HG03460 (cell line): Measurements from ENCODE around the gene KCNK2.
"Not testable (repeated sequence)": the region's sequence is repeated elsewhere in the genome, so short reads cannot be mapped to it uniquely, and the experiment has no call there.

Source experiments
- ATAC-seq: cut with Tn5 transposase; IDR thresholded peaks from one replicate; pipeline ENCODE4 v1.9.1; 2021; ENCODE audit not compliant: unreplicated experiment

Gene KCNK2

DNA sequence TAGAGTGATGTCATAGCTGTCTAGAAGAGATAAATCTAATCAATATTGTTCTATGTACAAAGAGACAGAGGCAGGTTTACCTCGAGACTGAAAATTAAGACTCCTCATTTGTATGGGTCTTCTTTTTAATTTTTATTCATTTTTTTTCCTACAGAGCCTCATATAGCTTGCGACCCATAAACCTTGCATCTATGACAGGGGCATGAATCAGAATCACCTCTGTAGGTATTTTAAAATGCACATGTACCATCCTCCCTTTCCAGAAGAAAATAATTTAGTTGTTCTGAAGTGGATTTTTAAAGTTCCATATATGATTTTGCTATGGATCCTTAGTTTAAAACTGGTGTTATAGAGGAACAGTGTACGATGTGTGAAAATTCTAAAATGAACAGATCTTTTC is 64.5 kb downstream of the KCNK2 start:
- ATAC-seq: no peak

DNA sequence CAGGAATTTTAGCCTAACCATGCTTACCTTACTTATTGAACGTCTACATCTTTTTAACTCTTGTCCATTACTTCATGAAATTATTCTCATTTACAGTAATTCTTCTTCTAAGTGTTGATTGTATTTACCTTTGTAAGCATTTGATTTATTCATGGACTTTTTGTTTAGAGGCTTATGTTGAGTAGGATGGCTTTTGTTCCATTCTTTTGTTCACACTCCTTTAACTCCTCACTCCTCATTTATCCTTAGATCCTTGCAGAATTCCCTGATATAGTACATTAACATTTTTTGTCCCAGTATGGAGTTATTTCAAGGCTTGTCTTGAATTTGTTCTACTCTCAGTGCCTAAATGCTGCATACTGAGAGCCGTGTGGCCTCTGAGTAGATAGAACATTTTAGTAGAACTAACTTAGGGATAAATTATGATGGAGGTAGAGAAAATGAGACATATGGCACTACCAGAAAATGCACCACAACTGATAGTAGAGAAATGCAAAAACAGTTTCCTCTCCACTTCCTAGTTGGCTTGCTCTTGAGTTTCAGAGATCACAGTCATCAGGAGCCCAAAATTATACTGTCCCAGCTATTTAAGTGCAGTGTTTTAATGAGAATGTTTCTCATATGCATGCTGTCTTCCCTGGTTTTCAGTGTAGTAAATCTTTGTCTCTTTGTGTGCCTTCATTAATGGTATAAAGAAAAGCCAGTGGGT is 69.5 kb downstream of the KCNK2 start:
- no peak for ATAC-seq

DNA sequence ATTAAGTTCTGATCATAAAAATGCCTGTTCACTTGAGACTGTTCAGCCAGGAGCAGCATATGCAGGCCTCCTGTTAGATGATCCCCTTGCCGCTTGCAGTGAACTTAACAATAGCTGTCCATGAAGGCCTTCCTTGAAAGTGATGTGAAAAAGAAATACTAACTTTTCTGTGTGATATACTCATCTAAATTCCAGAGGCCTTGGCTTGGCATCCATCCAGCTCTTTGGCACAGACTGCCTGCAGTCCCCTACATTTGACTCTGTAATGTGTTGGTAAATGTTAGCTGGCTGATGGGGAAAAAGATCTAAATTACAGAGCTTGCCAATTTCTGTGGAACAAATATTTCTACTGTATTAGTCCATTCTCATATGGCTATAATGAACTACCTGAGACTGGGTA is 73.7 kb downstream of the KCNK2 start:
- no peak for ATAC-seq

DNA sequence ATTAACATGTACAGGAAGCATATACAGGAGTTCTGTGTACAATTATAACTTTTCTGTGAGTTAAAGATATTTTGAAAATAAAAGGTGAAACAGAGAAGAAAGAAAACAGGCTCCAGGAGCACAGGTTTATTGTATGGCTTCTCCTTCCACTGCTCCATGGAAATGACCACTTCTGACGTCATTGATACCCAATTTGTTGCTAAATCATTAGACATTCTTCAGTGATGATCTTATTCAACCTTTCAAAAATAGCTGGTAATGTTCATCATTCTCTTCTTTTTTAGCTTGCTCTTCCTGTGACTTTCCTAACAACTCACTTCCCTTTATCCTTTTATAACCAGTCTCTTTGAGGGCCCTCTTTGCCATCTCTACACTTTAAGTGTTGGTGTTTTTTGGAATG is 77.8 kb downstream of the KCNK2 start:
- no peak for ATAC-seq

DNA sequence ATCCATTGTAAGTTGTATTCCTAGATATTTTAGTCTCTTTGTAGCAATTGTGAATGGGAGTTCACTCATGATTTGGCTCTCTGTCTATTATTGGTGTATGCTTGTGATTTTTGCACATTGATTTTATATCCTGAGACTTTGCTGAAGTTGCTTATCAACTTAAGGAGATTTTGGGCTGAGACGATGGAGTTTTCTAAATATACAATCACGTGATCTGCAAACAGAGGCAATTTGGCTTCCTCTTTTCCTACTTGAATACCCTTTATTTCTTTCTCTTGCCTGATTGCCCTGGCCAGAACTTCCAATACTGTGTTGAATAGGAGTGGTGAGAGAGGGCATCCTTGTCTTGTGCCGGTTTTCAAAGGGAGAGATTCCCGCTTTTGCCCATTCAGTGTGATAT is 80.6 kb downstream of the KCNK2 start:
- ATAC-seq: not testable (repeated sequence)

DNA sequence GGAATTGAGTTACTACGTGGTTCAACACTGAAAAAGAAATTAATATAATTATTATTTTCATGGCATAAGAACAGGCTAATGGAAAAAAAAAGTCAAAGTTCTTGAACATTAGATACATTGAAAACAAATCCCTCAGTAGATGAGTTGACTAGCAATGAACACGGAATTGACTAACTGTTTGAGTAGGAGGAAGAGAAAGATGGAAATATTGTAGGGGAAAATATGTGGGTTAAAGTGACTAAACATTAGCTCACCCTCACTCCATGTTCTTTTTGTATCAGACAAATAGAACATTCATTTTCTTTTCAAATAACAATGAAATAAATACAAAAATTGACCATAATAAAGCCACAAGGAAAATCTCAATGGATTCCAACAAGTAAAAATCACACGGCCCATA is 84.3 kb downstream of the KCNK2 start:
- no peak for ATAC-seq

DNA sequence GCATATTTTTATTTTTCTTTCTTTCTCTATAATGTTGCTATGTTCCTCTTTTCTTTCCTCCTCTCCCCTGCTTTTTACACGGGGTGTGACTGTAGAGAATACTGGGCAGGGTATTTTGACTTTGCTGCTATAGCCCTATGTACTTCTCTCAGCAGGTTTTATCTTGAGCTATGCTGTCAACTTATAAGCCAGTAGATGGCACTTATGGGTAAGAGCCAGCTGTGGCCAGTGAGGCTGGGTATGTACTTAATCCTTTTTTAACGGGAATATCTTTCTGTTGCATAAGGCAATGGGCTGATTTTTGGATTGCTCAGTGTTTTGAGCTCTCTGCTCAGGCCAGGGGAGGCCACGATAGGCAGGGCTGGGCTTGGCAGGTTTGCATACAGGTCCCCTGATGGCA is 99.0 kb downstream of the KCNK2 start:
- ATAC-seq: no peak

DNA sequence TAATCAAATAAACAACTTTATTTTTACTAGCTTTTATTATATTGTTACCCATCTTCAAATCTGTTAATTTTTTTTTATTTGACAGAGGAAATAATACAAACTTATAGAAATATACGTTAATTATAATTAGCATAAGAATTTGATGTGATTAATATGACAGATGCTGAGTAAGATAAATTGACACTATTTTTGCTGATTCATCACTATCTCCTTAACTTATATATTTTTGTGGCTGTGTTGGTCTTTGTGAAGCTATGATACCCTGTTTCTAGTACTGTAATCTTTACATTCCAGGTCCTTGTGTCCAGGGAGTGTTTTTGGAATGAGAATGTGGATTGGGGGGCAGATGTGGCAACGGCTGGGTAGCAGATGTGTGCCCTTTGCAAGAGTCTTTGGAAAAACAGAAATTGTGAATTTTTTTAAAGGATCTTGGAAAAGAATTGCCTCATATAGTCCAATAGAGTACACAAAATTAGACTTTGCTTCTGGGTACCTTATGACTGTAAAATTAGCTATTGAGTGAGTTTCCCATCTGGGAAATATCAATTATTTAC is 102.6 kb downstream of the KCNK2 start:
- no peak for ATAC-seq

DNA sequence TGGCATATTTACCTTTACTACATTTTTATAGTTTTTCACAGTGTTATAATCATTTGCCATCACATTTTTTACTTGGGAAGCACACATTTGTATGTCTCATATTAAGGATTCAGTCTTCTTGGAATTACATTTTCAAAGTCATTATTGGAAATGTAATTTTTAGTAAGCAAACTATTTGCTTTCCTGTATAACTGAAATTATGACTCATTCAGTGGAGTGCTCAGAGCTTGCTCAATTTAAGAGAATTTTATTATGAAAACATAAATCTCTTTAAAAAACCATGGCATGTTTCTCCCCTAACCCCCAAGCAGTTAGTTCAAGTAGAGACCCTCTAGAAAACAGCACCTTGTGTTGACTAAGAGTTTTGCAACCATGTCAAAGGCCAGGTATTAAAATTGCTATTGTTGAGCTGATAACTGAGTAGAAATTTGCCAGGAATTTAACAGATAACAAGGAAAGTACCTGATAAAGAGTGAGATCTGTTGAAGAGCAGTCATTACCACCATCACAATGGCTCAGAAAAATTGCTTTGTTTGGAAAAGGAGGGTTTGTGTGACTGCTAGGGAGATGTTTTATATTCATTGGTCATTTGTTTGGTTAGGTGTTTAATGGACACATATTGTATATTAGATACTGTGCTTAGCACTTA is 105.9 kb downstream of the KCNK2 start:
- ATAC-seq: no peak

DNA sequence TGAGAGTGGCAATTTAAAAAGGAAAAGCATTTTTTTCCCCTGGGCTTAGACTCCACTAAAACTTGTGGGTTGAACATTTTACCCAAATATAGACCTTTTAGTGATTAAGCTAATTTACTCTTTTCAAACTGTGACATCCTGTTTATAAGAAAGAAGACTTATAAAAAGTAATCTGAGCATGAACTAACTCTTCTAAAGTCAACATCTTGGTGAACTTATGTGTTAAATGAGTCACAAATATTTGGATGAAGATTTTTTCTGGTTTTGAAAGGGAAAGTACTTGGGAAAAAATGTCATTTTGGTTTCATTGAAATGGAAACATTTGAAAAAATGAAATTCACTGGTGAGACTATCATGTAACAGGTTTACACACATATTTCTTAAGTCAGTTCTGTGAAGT is 109.8 kb downstream of the KCNK2 start:
- ATAC-seq: no peak

DNA sequence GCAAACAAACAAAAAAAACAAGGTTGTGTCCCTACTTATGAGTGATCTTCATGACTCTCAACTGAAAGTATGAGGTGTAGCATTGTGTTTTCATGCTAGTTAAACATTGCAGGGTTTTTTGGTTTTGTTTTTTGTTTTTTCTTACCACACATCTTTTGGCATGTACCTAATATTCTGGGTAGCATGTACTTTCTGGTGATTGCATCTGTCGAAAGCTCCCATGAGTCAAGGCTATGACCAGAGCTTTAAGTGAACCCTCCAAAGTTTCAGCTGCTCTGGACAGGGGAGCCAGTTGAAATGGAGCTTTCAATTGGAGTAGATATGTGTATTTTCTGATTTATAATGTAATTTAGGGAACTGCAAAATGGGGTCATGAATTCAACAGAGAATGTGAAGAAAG is 115.5 kb downstream of the KCNK2 start:
- no peak for ATAC-seq

DNA sequence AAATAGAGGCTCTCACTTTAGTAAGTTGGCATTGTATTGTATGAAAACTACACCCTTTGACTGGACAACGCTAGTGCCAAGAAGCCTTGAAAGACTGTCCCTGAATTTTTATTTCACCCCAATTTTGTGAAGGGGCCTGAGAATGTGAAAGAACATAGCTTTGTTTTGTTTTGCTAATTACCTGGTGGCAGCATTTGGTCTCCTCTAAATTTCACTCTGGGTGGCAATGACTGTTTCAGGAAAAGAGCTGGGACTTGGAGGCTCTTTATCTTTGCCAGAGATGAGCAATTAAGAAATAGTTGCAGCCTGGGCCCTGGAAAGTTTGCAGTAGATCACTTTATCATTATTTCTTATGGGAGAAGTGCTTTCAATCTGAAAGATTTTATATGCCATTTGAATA is 117.6 kb downstream of the KCNK2 start:
- ATAC-seq: no peak

DNA sequence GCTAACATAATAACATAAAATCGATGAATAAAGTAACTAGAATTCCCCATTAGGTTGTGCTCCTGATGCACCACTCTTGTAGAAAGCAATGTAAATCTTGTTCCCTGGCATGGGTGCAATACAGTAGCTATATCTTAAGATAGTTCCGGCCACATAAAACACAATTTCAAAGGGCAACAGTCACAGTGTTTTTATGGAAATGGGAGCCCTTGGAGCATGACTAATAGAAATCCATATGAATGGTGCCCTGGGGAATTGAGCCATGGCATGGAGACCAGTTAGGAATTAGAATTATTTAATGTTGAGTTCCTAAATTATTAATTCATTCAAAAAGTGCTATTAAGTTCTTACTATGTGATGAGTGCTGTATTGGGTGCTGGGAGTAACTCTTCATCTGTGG is 118.7 kb downstream of the KCNK2 start:
- ATAC-seq: no peak

DNA sequence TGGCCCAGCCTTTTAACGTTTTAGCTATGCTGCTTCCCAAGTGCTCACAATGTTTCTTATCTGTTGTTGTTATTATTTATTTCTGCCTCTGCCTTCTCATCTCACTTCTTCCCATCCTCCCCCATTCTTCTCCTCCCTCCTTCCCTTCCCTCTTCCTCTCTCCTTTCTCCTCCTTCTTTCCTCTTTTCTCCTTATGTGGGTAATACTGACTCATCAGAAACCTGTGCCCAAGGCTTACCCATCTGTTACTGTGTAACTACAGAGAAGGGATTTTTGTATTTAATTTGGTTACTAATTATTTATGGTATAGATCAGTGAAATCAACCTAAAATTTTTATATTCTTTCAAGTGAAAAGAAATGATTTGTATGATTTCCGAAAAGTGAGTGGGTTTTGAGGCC is 120.3 kb downstream of the KCNK2 start:
- no peak for ATAC-seq

DNA sequence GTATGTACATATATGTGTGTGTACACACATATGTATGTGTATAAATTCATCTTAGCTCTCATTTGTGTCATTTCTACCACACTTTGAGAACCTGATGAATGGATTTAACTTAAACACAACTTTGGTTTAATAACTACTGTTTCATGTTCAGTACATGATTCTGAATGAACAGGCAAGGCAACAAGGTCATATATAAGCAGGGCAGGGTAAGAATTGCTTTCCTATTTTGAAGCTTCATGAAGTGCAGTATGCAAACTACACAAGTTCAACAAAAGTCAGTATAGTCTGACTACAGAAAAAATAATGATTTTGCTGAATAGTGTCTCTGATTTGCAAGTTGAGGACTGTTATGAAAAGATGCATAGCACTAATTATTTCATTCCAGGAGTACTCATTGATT is 127.6 kb downstream of the KCNK2 start:
- no peak for ATAC-seq

DNA sequence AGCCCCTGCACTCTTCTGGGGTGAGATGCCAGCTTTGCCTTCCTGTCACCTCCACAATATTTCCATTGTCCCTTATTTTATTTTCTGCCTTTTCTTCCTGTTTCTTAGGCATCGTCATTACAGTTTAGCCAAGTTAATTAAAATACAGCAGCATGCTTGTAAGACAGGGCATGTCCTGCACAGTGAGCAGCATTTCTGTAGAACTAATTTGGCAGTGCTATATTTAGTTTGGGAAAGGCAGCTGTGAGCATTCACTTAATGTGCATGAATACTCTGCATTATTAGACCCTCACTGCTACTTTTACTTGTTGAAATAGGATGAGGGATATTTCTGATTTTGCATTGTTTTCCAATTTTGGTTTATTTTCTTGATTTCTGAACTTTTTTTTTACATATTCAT is 133.3 kb downstream of the KCNK2 start:
- no peak for ATAC-seq

DNA sequence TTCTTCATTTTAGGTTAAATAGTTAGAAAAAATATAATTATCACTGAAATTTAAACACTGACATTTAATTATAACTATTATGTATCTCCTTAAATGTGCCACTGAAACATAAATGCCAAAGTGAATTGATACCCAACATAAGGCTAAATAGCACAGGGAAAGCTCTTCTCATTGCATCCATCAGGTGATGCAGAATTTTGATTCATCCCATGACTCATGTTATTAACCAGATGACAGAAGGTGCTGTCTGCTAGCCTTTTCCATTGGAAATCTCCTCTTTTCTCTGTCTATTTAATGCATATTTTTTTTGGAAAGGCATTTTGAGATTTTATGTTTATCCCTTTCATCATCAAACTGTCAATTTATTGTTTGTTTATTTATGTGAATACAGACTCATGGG is 136.8 kb downstream of the KCNK2 start:
- ATAC-seq: no peak

DNA sequence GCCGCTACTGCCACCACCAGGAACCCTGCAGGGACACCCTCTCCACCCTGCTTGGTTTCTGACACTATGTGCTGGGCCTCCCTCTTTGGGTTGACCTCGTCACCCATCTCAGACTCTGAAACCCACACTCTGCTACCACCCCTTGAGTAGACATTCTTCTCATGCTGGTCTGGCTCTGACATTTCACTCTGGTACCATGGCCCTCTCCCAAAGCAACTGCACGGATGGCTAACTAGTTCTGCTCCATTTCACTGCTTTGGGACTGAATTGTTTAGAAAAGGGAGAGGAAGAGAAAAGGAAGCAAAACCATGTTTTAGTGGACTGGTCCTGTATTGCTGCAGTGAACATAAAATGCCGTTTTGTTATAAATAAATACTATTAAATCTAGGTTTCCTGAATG is 137.8 kb downstream of the KCNK2 start:
- no peak for ATAC-seq

DNA sequence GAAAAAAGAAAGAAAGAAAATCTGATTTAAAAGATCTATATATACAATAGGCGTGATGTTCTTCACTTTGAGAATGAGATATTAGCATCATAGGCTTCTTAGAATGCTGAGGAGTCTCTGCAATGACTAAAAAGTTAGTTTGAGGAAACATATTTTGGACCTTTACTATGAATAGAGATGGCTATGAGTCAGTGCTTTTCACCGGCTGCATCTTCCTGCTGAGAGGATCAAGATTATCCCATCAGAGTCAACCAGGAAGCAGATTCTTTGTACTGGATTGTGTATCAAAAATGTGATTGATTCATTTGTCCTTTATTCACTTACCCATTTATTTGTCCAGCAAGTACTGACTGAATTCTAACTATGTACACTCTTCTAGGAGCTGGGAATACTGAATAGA is 144.2 kb downstream of the KCNK2 start:
- no peak for ATAC-seq

DNA sequence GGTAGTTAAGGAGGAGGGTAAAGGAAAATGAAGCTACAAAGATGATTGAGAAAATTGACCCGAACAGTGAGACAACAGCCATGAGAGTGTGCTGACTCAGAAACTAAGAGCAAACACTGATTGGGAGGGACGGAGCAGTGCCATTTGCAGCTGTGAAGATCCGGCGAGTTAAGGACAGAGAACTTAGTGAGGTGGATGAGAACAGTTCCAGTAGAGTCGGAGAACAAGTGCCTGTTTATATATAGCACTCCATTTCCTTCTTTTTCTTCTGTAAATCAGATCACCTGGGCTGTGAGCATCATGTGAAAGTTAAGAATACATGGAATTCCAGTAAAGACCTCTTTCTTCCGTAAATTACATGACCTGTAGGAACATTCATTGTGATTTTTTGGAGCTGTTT is 145.7 kb downstream of the KCNK2 start:
- no peak for ATAC-seq

DNA sequence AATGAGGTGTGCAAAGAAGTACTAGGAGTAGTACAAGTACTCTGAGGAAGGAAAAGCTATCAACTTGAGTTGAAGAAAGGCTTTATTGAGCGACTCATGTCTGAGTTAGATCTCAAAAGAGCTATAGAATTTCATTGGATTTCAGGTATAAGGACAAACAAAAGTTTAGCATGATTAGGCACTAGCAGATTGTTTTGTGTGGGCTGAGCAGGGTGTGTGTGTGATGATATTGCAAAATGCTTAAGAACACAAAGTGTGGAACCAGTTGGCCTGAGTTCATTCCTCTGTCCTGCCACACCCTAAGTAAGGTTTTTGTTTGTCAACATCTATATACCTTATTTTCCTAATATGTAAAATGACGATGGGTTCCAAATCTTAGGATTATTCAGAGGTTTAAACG is 158.9 kb downstream of the KCNK2 start:
- no peak for ATAC-seq

DNA sequence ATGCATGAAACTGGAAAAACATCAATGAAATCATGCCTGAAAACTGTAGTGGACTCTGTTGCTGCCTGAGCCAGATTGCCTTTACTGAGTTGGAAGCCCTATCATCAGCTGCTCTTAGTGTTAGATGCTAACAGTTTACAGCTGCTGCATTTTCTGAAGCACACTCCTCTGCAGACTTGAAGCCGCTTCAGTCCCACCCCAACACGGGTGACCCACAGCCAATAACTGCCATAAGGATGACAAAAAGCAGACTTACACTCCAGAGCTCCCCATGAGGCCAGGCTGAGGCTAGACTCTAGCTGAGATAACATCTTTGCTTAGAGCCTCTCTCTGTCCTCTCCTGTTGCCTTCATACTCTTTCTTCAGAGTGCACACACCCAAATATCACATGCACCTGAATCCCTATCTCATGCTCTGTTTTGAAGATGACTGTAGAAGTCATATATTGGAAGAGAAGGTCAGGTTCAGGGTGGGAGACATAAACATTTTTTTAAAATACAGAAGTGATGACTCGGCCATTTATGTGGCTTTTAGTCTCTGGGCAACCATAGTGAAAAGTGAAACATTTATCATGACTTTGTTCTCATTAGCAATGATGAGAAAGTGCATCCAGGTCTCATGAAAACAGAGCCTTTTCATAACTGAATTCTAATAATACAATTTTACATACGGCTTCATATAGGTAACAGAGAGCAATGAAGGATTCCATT is 161.0 kb downstream of the KCNK2 start:
- ATAC-seq: no peak
